ENCODE data around the gene FLYWCH2.

The FLYWCH2 gene

DNA sequence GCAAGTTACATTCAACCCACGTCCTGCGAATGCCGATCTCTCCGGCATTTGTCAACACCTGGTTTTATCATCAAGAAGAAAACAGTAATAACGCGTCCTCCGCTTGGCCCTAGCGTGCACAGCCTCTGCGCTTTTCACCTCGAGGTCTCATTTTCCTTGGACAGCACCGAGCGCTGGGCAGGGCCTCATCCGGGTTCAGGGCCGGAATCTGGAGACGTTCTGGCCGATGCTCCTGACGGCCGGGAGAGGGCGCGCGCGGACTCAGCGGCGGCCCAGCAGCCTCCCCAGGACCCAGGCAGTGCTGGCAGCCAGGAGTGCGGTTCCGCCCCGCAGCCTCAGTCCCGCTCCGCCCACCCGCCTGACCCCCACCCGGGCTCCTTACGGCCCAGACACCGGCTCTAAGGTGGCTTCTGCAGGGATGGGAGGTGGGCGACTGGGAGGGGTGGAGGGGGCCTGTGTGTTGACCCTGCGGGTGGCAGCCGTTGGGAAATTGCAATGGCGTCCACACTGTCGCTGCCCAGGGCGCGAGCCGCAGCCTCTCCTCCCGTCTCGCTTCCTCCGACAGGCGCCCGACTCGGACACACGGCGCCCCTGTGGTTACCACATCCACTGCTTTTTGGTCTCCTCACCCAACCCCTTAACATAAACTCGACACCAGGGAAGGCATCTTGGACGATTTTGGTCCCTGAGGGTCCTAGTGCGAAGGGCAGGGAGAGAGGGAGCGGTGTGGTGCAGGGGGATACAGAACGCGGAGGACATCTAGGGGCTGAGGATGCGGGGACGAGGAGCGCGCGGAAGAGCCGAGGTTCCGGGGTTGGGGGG, 21.3 kb downstream of the FLYWCH2 start (continued):
- no peak for TF ChIP-seq ZNF274 (IDR thresholded peaks at IDR 0.05; ENCODE audit: low read length)
- no peak for TF ChIP-seq ZNF274 (tag by site-specific recombination; IDR thresholded peaks at IDR 0.05; ENCODE audit: borderline replicate concordance)
- TF ChIP-seq HOXC10 (CRISPR knock-in tag; IDR thresholded peaks at IDR 0.05): no peak
- no peak for TF ChIP-seq ZNF791 (tag by site-specific recombination; IDR thresholded peaks at IDR 0.05)
- TF ChIP-seq ZNF529 (tag by site-specific recombination; IDR thresholded peaks at IDR 0.05; ENCODE audit: insufficient replicate concordance): no peak
- TF ChIP-seq, protein P1, sequence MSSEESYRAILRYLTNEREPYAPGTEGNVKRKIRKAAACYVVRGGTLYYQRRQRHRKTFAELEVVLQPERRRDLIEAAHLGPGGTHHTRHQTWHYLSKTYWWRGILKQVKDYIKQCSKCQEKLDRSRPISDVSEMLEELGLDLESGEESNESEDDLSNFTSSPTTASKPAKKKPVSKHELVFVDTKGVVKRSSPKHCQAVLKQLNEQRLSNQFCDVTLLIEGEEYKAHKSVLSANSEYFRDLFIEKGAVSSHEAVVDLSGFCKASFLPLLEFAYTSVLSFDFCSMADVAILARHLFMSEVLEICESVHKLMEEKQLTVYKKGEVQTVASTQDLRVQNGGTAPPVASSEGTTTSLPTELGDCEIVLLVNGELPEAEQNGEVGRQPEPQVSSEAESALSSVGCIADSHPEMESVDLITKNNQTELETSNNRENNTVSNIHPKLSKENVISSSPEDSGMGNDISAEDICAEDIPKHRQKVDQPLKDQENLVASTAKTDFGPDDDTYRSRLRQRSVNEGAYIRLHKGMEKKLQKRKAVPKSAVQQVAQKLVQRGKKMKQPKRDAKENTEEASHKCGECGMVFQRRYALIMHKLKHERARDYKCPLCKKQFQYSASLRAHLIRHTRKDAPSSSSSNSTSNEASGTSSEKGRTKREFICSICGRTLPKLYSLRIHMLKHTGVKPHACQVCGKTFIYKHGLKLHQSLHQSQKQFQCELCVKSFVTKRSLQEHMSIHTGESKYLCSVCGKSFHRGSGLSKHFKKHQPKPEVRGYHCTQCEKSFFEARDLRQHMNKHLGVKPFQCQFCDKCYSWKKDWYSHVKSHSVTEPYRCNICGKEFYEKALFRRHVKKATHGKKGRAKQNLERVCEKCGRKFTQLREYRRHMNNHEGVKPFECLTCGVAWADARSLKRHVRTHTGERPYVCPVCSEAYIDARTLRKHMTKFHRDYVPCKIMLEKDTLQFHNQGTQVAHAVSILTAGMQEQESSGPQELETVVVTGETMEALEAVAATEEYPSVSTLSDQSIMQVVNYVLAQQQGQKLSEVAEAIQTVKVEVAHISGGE (tag by site-specific recombination; conservative IDR thresholded peaks at IDR 0.05; ENCODE audit: low read depth): peak; percentile 46

DNA sequence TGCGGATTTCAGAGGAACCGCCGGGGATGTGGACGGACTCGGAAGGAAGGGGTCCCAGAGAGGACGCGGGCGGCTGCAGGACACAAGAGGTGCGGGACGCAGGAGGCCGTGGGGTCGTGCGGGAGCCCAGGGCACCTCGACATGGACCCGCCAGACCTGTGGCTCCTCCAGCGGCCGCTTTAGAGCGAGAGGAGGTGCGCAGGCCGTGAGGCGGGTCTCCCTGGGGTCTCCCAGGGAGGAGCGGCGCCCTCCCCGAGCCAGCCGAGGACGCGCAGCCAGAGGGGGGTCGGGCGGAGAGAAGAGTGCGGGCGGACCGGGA, 21.9 kb downstream of the FLYWCH2 start:
- no peaks in the 10 kb centered on the region for H3K36me3 ChIP-seq (ENCODE audit: control insufficient read depth in 2 of 2, insufficient read depth in 1 of 2, low read length in 2 of 2)
- H3K9me3 ChIP-seq (ENCODE audit: control insufficient read depth, insufficient read depth, low read depth, low read length): no peaks in the 10 kb centered on the region
- ChIA-PET POLR2A (interaction anchor here (0.5 to 1.5 kb wide), 10 partner anchors 8 to 1003 kb away, joined by 3 to 40 read pairs (median 4); partner anchors contain the start of genes FLYWCH2 and TRAF7), CTCF (no interaction called here)
- H3K4me1 ChIP-seq (ENCODE audit: control insufficient read depth, insufficient read depth, low read length): peaks cover 3% of the 10 kb centered on the region; the same call in 1 of the 2 replicates
- peak overlapping the region; percentile 66 for H3K4me3 ChIP-seq (ENCODE audit: low read depth, low read length)
- H3K27ac ChIP-seq (ENCODE audit: extremely low read depth, low read depth, low read length): peak overlapping the region; percentile 71
- TF ChIP-seq ZBTB1 (tag by site-specific recombination; IDR thresholded peaks at IDR 0.05) (no peak), SP2 (tag by site-specific recombination; IDR thresholded peaks at IDR 0.05) (no peak), HOXC10 (CRISPR knock-in tag; IDR thresholded peaks at IDR 0.05) (no peak), ZNF16 (tag by site-specific recombination; IDR thresholded peaks at IDR 0.05; ENCODE audit: low read depth) (no peak), KLF8 (tag by site-specific recombination; IDR thresholded peaks at IDR 0.05) (no peak), ZNF214 (tag by site-specific recombination; IDR thresholded peaks at IDR 0.05; ENCODE audit: borderline replicate concordance) (no peak), ZNF529 (tag by site-specific recombination; IDR thresholded peaks at IDR 0.05; ENCODE audit: insufficient replicate concordance) (no peak), ZNF350 (tag by site-specific recombination; IDR thresholded peaks at IDR 0.05) (no peak), ZNF416 (tag by site-specific recombination; IDR thresholded peaks at IDR 0.05) (no peak), ZNF223 (tag by site-specific recombination; IDR thresholded peaks at IDR 0.05) (no peak), ZSCAN16 (tag by site-specific recombination; IDR thresholded peaks at IDR 0.05) (no peak), ZNF10 (tag by site-specific recombination; IDR thresholded peaks at IDR 0.05) (no peak), ZNF530 (tag by site-specific recombination; IDR thresholded peaks at IDR 0.05; ENCODE audit: low read depth) (no peak), EGR2 (tag by site-specific recombination; IDR thresholded peaks at IDR 0.05; ENCODE audit: low read depth) (no peak), OVOL3 (tag by site-specific recombination; IDR thresholded peaks at IDR 0.05) (no peak), SCRT2 (tag by site-specific recombination; IDR thresholded peaks at IDR 0.05) (peak; percentile 95), ZNF610 (tag by site-specific recombination; IDR thresholded peaks at IDR 0.05; ENCODE audit: borderline replicate concordance) (0 out of 2 replicates have a peak, but pooled peaks have one; percentile 64), ZBTB21 (tag by site-specific recombination; IDR thresholded peaks at IDR 0.05) (no peak), ZNF658 (tag by site-specific recombination; IDR thresholded peaks at IDR 0.05) (no peak), GFI1B (tag by site-specific recombination; IDR thresholded peaks at IDR 0.05) (no peak), TCF7L2 (IDR thresholded peaks at IDR 0.05; ENCODE audit: borderline replicate concordance, low read depth, low read length) (no peak), ZNF155 (tag by site-specific recombination; IDR thresholded peaks at IDR 0.05) (no peak), GLIS1 (tag by site-specific recombination; IDR thresholded peaks at IDR 0.05) (no peak; the same call in 1 of the 2 replicates), ZNF211 (tag by site-specific recombination; IDR thresholded peaks at IDR 0.05; ENCODE audit: low read depth) (no peak), ZNF544 (tag by site-specific recombination; IDR thresholded peaks at IDR 0.05) (no peak), ZBTB17 (tag by site-specific recombination; IDR thresholded peaks at IDR 0.05) (0 out of 2 replicates have a peak, but pooled peaks have one; percentile 23)
- TF ChIP-seq, protein P2, sequence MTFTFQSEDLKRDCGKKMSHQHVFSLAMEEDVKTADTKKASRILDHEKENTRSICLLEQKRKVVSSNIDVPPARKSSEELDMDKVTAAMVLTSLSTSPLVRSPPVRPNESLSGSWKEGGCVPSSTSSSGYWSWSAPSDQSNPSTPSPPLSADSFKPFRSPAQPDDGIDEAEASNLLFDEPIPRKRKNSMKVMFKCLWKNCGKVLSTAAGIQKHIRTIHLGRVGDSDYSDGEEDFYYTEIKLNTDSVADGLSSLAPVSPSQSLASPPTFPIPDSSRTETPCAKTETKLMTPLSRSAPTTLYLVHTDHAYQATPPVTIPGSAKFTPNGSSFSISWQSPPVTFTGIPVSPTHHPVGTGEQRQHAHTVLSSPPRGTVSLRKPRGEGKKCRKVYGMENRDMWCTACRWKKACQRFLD (tag by site-specific recombination; IDR thresholded peaks at IDR 0.05): no peak
- TF ChIP-seq, protein P3, sequence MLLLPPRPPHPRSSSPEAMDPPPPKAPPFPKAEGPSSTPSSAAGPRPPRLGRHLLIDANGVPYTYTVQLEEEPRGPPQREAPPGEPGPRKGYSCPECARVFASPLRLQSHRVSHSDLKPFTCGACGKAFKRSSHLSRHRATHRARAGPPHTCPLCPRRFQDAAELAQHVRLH (tag by site-specific recombination; IDR thresholded peaks at IDR 0.05): no peak
- TF ChIP-seq, protein P4, sequence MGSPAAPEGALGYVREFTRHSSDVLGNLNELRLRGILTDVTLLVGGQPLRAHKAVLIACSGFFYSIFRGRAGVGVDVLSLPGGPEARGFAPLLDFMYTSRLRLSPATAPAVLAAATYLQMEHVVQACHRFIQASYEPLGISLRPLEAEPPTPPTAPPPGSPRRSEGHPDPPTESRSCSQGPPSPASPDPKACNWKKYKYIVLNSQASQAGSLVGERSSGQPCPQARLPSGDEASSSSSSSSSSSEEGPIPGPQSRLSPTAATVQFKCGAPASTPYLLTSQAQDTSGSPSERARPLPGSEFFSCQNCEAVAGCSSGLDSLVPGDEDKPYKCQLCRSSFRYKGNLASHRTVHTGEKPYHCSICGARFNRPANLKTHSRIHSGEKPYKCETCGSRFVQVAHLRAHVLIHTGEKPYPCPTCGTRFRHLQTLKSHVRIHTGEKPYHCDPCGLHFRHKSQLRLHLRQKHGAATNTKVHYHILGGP (tag by site-specific recombination; IDR thresholded peaks at IDR 0.05): no peak

Data from HEK293 (cell line).